NB4 (cell line): ENCODE data around the gene SERPINB1.

Experiments used
- CTCF ChIP-seq: IDR thresholded peaks from one replicate; pipeline ENCODE4 v1.5.1; 2012; ENCODE audit warnings: low read depth, low read length
- MYC ChIP-seq: IDR thresholded peaks from 2 replicates; pipeline ENCODE4 v1.6.1; 2011; ENCODE audit warnings: low read depth, low read length

GRCh38 chr6:2795162-2795561 is 46.5 kb downstream of the SERPINB1 start:
- TF ChIP-seq CTCF (no peak), MYC (no peak)
